IMR-90 (cell line): Measurements from ENCODE around the gene CREB5.

Source experiments
- BHLHE40 ChIP-seq: fragments of 150-350 bp; IDR thresholded peaks from 2 replicates; pipeline ENCODE4 v1.6.1; 2016; ENCODE audit warnings: mild to moderate bottlenecking, low read depth, low read length
- CHD1 ChIP-seq: IDR thresholded peaks from 2 replicates; pipeline ENCODE4 v1.6.1; 2012; ENCODE audit warnings: low read depth, low read length, improper control_type of control experiment
- MAFK ChIP-seq: IDR thresholded peaks from 2 replicates; pipeline ENCODE4 v1.6.1; 2012; ENCODE audit warnings: low read depth, low read length, improper control_type of control experiment
- NFE2L2 ChIP-seq: fragments of 150-350 bp; IDR thresholded peaks from 2 replicates; pipeline ENCODE4 v1.6.1; 2016; ENCODE audit warnings: low read depth, mild to moderate bottlenecking, low read length
- POLR2A ChIP-seq: IDR thresholded peaks from 2 replicates; pipeline ENCODE4 v1.6.1; 2012; ENCODE audit warnings: mild to moderate bottlenecking, low read depth, low read length
- SMC3 ChIP-seq: fragments of 150-350 bp; IDR thresholded peaks from 2 replicates; pipeline ENCODE4 v1.6.1; 2016; ENCODE audit warnings: low read depth, mild to moderate bottlenecking, antibody characterized with exemption, low read length, moderate library complexity
- USF2 ChIP-seq: fragments of 150-350 bp; IDR thresholded peaks from 2 replicates; pipeline ENCODE4 v1.6.1; 2017; ENCODE audit warnings: mild to moderate bottlenecking, antibody characterized with exemption, low read length, low read depth
- TF ChIP-seq, protein P1 (sequence below): conservative IDR thresholded peaks from 2 replicates; pipeline ENCODE4 v1.5.1; 2012; ENCODE audit warnings: mild to moderate bottlenecking, low read depth, low read length, improper control_type of control experiment

GRCh38 chr7:28608237-28608656 lies 195.9 kb downstream of the CREB5 start:
- TF ChIP-seq, protein P1, sequence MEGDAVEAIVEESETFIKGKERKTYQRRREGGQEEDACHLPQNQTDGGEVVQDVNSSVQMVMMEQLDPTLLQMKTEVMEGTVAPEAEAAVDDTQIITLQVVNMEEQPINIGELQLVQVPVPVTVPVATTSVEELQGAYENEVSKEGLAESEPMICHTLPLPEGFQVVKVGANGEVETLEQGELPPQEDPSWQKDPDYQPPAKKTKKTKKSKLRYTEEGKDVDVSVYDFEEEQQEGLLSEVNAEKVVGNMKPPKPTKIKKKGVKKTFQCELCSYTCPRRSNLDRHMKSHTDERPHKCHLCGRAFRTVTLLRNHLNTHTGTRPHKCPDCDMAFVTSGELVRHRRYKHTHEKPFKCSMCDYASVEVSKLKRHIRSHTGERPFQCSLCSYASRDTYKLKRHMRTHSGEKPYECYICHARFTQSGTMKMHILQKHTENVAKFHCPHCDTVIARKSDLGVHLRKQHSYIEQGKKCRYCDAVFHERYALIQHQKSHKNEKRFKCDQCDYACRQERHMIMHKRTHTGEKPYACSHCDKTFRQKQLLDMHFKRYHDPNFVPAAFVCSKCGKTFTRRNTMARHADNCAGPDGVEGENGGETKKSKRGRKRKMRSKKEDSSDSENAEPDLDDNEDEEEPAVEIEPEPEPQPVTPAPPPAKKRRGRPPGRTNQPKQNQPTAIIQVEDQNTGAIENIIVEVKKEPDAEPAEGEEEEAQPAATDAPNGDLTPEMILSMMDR, result no peak
- no peak for TF ChIP-seq POLR2A
- TF ChIP-seq MAFK, result no peak
- no peak for TF ChIP-seq SMC3
- TF ChIP-seq NFE2L2, result no peak
- TF ChIP-seq USF2, result no peak
- TF ChIP-seq BHLHE40, result no peak
- TF ChIP-seq CHD1, result no peak
